Stimulated activated CD4-positive, alpha-beta T cell treated with anti-CD3 and anti-CD28 coated beads, Interleukin-15, amount 100 ng/mL, for 48 hours (primary cell): ENCODE measurements around the gene HDAC11.
"Not testable (repeated sequence)": the region's sequence is repeated elsewhere in the genome, so short reads cannot be mapped to it uniquely, and the experiment has no call there.

Experiments
- DNase-seq, 2 donors: peaks; one replicate each; pipeline ENCODE4 v3.0.0-alpha.2; 2020; ENCODE audit warnings: low read depth in 2 of 2

HDAC11 gene

GRCh38 chr3:13479582-13480339 is at the start of gene HDAC11:
Gene HDAC11, plus strand, starts transcription at chr3:13480306. Its CDS starts 42 bp downstream, at chr3:13480348.
- peak; percentile 93 to 98 for DNase-seq

- DNase-seq = not testable (repeated sequence)
These were observed 49.7 kb upstream of the HDAC11 start for GRCh38 chr3:13430411-13430875.

- no peak for DNase-seq
These were observed 48.0 kb upstream of the HDAC11 start for GRCh38 chr3:13432093-13432492.

- DNase-seq = no peak
These were observed 46.2 kb upstream of the HDAC11 start for GRCh38 chr3:13433912-13434311.

GRCh38 chr3:13436213-13436612 is 43.9 kb upstream of the HDAC11 start:
- not testable (repeated sequence) for DNase-seq

GRCh38 chr3:13440204-13440817 is 39.8 kb upstream of the HDAC11 start:
- no peak for DNase-seq

- not testable (repeated sequence) for DNase-seq
These were observed 37.2 kb upstream of the HDAC11 start for GRCh38 chr3:13442882-13443281.

GRCh38 chr3:13451301-13451673 is 28.8 kb upstream of the HDAC11 start:
- peak in 1 of 2 donors; percentile 9 for DNase-seq

- peak in 1 of 2 donors; percentile 28 for DNase-seq
These were observed 27.4 kb upstream of the HDAC11 start for GRCh38 chr3:13452490-13453335.

- DNase-seq = no peak
These were observed 24.5 kb upstream of the HDAC11 start for GRCh38 chr3:13455644-13456043.

- no peak for DNase-seq
These were observed 22.5 kb upstream of the HDAC11 start for GRCh38 chr3:13457593-13457992.

GRCh38 chr3:13459605-13460340 is 20.3 kb upstream of the HDAC11 start:
- no peak for DNase-seq

- no peak for DNase-seq
These were observed 19.8 kb upstream of the HDAC11 start for GRCh38 chr3:13460341-13460736.

- DNase-seq = peak; percentile 67 to 70
These were observed 18.7 kb upstream of the HDAC11 start for GRCh38 chr3:13461169-13462124.

GRCh38 chr3:13462125-13462629 is 17.9 kb upstream of the HDAC11 start:
- DNase-seq = no peak

- no peak for DNase-seq
These were observed 17.3 kb upstream of the HDAC11 start for GRCh38 chr3:13462822-13463221.

- DNase-seq = no peak
These were observed 16.3 kb upstream of the HDAC11 start for GRCh38 chr3:13463618-13464400.

GRCh38 chr3:13465236-13465873 is 14.8 kb upstream of the HDAC11 start:
- no peak for DNase-seq

- DNase-seq = no peak
These were observed 13.3 kb upstream of the HDAC11 start for GRCh38 chr3:13466781-13467180.
